Stimulated activated CD8-positive, alpha-beta memory T cell treated with anti-CD3 and anti-CD28 coated beads, Interleukin-7, amount 100 ng/mL, for 1 hour (primary cell): ENCODE measurements around the gene MCTP2.

Experiments used
- DNase-seq, 2 donors: peaks; one replicate each; pipeline ENCODE4 v3.0.0-alpha.2; 2020; ENCODE audit warnings: low read depth in 2 of 2

MCTP2 gene

GRCh38 chr15:94395640-94396039 lies 164.3 kb downstream of the MCTP2 start:
- no peak for DNase-seq

GRCh38 chr15:94397337-94397736 lies 166.0 kb downstream of the MCTP2 start:
- no peak for DNase-seq

GRCh38 chr15:94398001-94398400 lies 166.6 kb downstream of the MCTP2 start:
- no peak for DNase-seq

- no peak for DNase-seq
These were observed 169.4 kb downstream of the MCTP2 start for GRCh38 chr15:94400526-94401298.

GRCh38 chr15:94403331-94403730 lies 172.0 kb downstream of the MCTP2 start:
- no peak for DNase-seq

- DNase-seq = no peak
These were observed 173.4 kb downstream of the MCTP2 start for GRCh38 chr15:94404733-94405283.

- no peak for DNase-seq
These were observed 179.9 kb downstream of the MCTP2 start for GRCh38 chr15:94411285-94411684.

- DNase-seq = no peak
These were observed 180.5 kb downstream of the MCTP2 start for GRCh38 chr15:94411846-94412245.

GRCh38 chr15:94412979-94413746 lies 181.8 kb downstream of the MCTP2 start:
- DNase-seq = no peak

- no peak for DNase-seq
These were observed 183.6 kb downstream of the MCTP2 start for GRCh38 chr15:94414916-94415315.

- DNase-seq = no peak
These were observed 184.9 kb downstream of the MCTP2 start for GRCh38 chr15:94416267-94416666.

GRCh38 chr15:94416820-94417219 lies 185.5 kb downstream of the MCTP2 start:
- no peak for DNase-seq

- DNase-seq = no peak
These were observed 186.3 kb downstream of the MCTP2 start for GRCh38 chr15:94417501-94418293.

- no peak for DNase-seq
These were observed 190.3 kb downstream of the MCTP2 start for GRCh38 chr15:94421706-94422105.

GRCh38 chr15:94432279-94432678 lies 200.9 kb downstream of the MCTP2 start:
- no peak for DNase-seq

GRCh38 chr15:94439158-94439557 lies 207.8 kb downstream of the MCTP2 start:
- no peak for DNase-seq

GRCh38 chr15:94441760-94442159 lies 210.4 kb downstream of the MCTP2 start:
- no peak for DNase-seq

- DNase-seq = no peak
These were observed 211.1 kb downstream of the MCTP2 start for GRCh38 chr15:94442480-94442879.

GRCh38 chr15:94443186-94443585 lies 211.8 kb downstream of the MCTP2 start:
- no peak for DNase-seq

GRCh38 chr15:94445566-94446160 lies 214.3 kb downstream of the MCTP2 start:
- no peak for DNase-seq

- DNase-seq = no peak
These were observed 215.1 kb downstream of the MCTP2 start for GRCh38 chr15:94446441-94446840.

- no peak for DNase-seq
These were observed 220.1 kb downstream of the MCTP2 start for GRCh38 chr15:94451466-94451865.
